Thyroid gland (tissue), 4 donors: ENCODE results near the gene LYPD1. TPM values are rescaled to one million over a fixed set of nuclear protein-coding genes. Genes with fewer than 3 reads are reported as not detected.
"Not testable (repeated sequence)": the region's sequence is repeated elsewhere in the genome, so short reads cannot be mapped to it uniquely, and the experiment has no call there.

ENCODE experiments used
- DNase-seq, 2 donors: peaks; one replicate each; pipeline ENCODE4 v3.0.0-alpha.2; 2019
- H3K27ac ChIP-seq, 3 donors: fragments of 200-600 bp; sonication (generic); 1 replicate in 2 of 3; 2 replicates in 1 of 3; pipeline ENCODE4 v1.5.1; 2016 to 2019; ENCODE audit warnings: mild to moderate bottlenecking in 1 of 3, moderate library complexity in 1 of 3
- H3K27me3 ChIP-seq: fragments of 200-600 bp; sonication (generic); one replicate; pipeline ENCODE4 v1.5.1; 2019
- H3K36me3 ChIP-seq, 2 donors: fragments of 200-600 bp; sonication (generic); one replicate each; pipeline ENCODE4 v1.5.1; 2016 to 2019
- H3K4me1 ChIP-seq, 2 donors: fragments of 200-600 bp; sonication (generic); one replicate each; pipeline ENCODE4 v1.5.1; 2017 to 2019
- H3K4me3 ChIP-seq, 3 donors: fragments of 200-600 bp; sonication (generic); replicated peaks in 1 of 3; 1 replicate in 2 of 3; 2 replicates in 1 of 3; pipeline ENCODE4 v1.5.1; 2016; ENCODE audit warnings: mild to moderate bottlenecking in 1 of 3
- H3K9me3 ChIP-seq: fragments of 200-600 bp; sonication (generic); one replicate; pipeline ENCODE4 v1.5.1; 2017
- POLR2A ChIP-seq, 2 donors: fragments of 450-650 bp; IDR thresholded peaks; one replicate each; pipeline ENCODE4 v1.6.1; 2017; ENCODE audit warnings: antibody characterized with exemption in 2 of 2, mild to moderate bottlenecking in 2 of 2, moderate library complexity in 1 of 2
- WGBS, 2 donors: methylation state at CpG; one replicate each; pipeline ENCODE4 v1.1.5; 2017; 5-methylcytosine and 5-hydroxymethylcytosine counted together
- intact Hi-C: fragments of 100-400 bp; cut with DNase I; formaldehyde crosslinking; loops from one replicate; pipeline ENCODE4 v1.15.1; 2023
- total RNA-seq, 4 donors: library from RNA; depleted of rRNA; stranded (reverse); fragments of >200 nt; gene quantifications; one replicate each; pipeline ENCODE4 v1.2.3, GENCODE V29; 2016
- TF ChIP-seq, protein P1 (sequence below), 6 experiments: fragments of 200-600 bp in 3 of 6; fragments of 450-650 bp in 3 of 6; sonication (generic) in 3 of 6; IDR thresholded peaks; one replicate each; pipeline ENCODE4 v1.5.1; 2016 to 2019; ENCODE audit warnings: antibody characterized with exemption in 6 of 6, mild to moderate bottlenecking in 2 of 6, inconsistent platforms in 1 of 6, moderate library complexity in 1 of 6

The LYPD1 gene
- total RNA-seq, 4 donors from 2014 or later, result 0.45 to 1.9 (median 0.93) TPM; not detected in 1

DNA sequence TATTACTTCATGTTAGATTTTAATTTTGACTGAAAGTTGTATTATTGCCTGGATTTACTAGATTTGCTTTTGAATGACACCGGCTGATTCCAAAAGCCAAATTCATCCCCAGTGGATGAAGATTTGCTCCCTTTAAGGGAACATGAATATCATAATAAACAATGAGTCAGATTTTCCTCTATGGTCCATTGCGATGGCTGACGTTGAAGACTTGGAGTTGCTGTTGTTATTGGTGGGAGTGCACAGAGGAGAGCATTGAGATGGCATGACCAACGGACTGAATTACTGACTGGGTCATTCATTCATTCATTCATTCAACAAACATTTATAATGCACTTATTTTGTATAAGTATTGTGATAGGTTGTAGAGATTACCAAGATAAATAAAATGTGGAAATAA lies 33.4 kb upstream of the LYPD1 start:
- H3K4me3 ChIP-seq, result no peak overlapping the region

DNA sequence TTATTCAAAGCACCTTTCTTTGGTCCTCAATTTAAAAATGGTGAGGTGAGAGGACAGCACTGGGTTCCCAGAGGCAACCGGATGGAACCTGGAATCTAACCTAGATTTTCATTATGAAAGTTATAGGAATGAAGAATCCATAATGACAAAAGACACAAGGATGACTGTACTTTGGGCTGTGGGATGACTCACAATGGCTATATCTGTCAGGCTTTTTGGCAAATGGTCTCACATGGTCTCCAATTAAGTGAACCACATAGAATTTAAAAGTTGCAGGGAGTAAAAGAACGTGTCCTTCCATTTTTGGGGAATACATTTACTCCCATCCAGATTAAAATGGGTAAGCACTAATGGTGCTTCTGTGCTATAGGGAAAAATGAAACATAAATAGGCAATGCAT lies 31.8 kb upstream of the LYPD1 start:
- no peaks in the 10 kb centered on the region for H3K9me3 ChIP-seq
- DNase-seq, result no peak
- intact Hi-C loops, result no loop called here
- TF ChIP-seq POLR2A (IDR thresholded peaks at IDR 0.05), result no peak
- TF ChIP-seq, protein P1, sequence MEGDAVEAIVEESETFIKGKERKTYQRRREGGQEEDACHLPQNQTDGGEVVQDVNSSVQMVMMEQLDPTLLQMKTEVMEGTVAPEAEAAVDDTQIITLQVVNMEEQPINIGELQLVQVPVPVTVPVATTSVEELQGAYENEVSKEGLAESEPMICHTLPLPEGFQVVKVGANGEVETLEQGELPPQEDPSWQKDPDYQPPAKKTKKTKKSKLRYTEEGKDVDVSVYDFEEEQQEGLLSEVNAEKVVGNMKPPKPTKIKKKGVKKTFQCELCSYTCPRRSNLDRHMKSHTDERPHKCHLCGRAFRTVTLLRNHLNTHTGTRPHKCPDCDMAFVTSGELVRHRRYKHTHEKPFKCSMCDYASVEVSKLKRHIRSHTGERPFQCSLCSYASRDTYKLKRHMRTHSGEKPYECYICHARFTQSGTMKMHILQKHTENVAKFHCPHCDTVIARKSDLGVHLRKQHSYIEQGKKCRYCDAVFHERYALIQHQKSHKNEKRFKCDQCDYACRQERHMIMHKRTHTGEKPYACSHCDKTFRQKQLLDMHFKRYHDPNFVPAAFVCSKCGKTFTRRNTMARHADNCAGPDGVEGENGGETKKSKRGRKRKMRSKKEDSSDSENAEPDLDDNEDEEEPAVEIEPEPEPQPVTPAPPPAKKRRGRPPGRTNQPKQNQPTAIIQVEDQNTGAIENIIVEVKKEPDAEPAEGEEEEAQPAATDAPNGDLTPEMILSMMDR (IDR thresholded peaks at IDR 0.05), result no peak
- no peak overlapping the region for H3K4me3 ChIP-seq
- H3K36me3 ChIP-seq, result no peaks in the 10 kb centered on the region
- WGBS, 2 donors, result 76 to 89% methylated on average over 2 of the region's 2 CpGs
- H3K27me3 ChIP-seq, result no peaks in the 10 kb centered on the region
- no peak overlapping the region for H3K27ac ChIP-seq
- H3K4me1 ChIP-seq, result no peaks in the 10 kb centered on the region

More for the DNA sequence above, 33.4 kb upstream of the LYPD1 start:
- Histone ChIP-seq H3K36me3 (no peaks in the 10 kb centered on the region), H3K9me3 (no peaks in the 10 kb centered on the region), H3K4me1 (no peaks in the 10 kb centered on the region), H3K27ac (no peak overlapping the region), H3K27me3 (no peaks in the 10 kb centered on the region)
- WGBS, 2 donors, result 74% methylated on average over 4 of the region's 4 CpGs
- DNase-seq, result no peak
- TF ChIP-seq, protein P1 (IDR thresholded peaks at IDR 0.05), result no peak
- intact Hi-C loops, result no loop called here

DNA sequence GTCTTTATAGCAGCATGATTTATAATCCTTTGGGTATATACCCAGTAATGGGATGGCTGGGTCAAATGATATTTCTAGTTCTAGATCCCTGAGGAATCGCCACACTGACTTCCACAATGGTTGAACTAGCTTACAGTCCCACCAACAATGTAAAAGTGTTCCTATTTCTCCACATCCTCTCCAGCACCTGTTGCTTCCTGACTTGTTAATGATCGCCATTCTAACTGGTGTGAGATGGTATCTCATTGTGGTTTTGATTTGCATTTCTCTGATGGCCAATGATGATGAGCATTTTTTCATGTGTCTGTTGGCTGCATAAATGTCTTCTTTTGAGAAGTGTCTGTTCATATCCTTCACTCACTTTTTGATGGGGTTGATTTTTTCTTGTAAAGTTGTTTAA lies 29.8 kb upstream of the LYPD1 start:
- H3K4me1 ChIP-seq, H3K27ac ChIP-seq, H3K27me3 ChIP-seq, DNase-seq, H3K9me3 ChIP-seq, H3K36me3 ChIP-seq, intact Hi-C loops, H3K4me3 ChIP-seq: not testable (repeated sequence)
- 91 to 100% methylated on average over 1 of the region's 2 CpGs for WGBS, 2 donors

DNA sequence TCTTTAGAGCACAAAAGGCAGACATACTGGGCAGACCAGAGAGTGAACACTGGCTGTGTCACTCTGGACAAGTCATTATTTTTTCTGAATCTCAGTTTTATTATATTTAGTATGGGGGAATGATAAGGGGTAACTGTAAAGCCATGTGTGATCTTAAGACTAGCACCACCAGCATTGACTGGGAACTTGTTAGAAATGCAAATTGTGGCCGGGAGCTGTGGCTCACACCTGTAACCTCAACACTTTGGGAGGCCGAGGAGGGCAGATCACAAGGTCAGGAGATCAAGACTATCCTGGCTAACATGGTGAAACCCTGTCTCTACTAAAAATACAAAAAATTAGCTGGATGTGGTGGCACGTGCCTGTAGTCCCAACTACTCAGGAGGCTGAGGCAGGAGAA lies 28.3 kb upstream of the LYPD1 start:
- H3K4me1 ChIP-seq, H3K4me3 ChIP-seq, H3K27me3 ChIP-seq, H3K36me3 ChIP-seq, H3K27ac ChIP-seq, H3K9me3 ChIP-seq, intact Hi-C loops, DNase-seq: not testable (repeated sequence)
- WGBS, 2 donors, result 80% methylated on average over 3 of the region's 3 CpGs

GRCh38 chr2:132697556-132698205 lies 27.7 kb upstream of the LYPD1 start:
- DNase-seq, result no peak
- intact Hi-C loops, result no loop called here
- Histone ChIP-seq H3K36me3 (no peaks in the 10 kb centered on the region), H3K4me3 (no peak overlapping the region), H3K9me3 (no peaks in the 10 kb centered on the region), H3K27me3 (no peaks in the 10 kb centered on the region), H3K4me1 (no peaks in the 10 kb centered on the region), H3K27ac (no peak overlapping the region)
- WGBS, 2 donors, result 58 to 72% methylated on average over 4 of the region's 4 CpGs
- TF ChIP-seq POLR2A (IDR thresholded peaks at IDR 0.05), result no peak
- TF ChIP-seq, protein P1 (IDR thresholded peaks at IDR 0.05), result no peak

GRCh38 chr2:132692816-132693215 lies 22.8 kb upstream of the LYPD1 start:
- no peak for TF ChIP-seq POLR2A (IDR thresholded peaks at IDR 0.05)
- TF ChIP-seq, protein P1 (IDR thresholded peaks at IDR 0.05), result no peak
- Histone ChIP-seq H3K4me1 (no peaks in the 10 kb centered on the region), H3K27ac (no peak overlapping the region), H3K4me3 (no peak overlapping the region), H3K27me3 (no peaks in the 10 kb centered on the region), H3K9me3 (no peaks in the 10 kb centered on the region), H3K36me3 (no peaks in the 10 kb centered on the region)
- intact Hi-C loops, result no loop called here
- WGBS, 2 donors, result 74 to 88% methylated on average over 1 of the region's 1 CpG
- no peak for DNase-seq
